Astrocyte of the cerebellum (primary cell): ENCODE results near the gene RNF224.

Source experiments
- DNase-seq: peaks from one replicate; pipeline ENCODE4 v3.0.0-alpha.2; 2011; ENCODE audit warnings: low read depth
- H3K4me3 ChIP-seq: 2 replicates; pipeline ENCODE4 v1.5.1; 2011; ENCODE audit warnings: mild to moderate bottlenecking, low read depth, low read length, moderate library complexity
- CTCF ChIP-seq: IDR thresholded peaks from 2 replicates; pipeline ENCODE4 v1.5.1; 2012; ENCODE audit warnings: low read length, low read depth, moderate library complexity, mild to moderate bottlenecking; ENCODE audit errors: missing control alignments
- in situ Hi-C: cut with HindIII; loops from 2 replicates; pipeline ENCODE4 v1.10.0; 2017; ENCODE audit warnings: low sequenced_read_pairs

The RNF224 gene

GRCh38 chr9:137232101-137232500, 4.8 kb downstream of the RNF224 start:
- in situ Hi-C loops, result no loop called here
- H3K4me3 ChIP-seq, result no peak overlapping the region
- no peak for TF ChIP-seq CTCF
- no peak for DNase-seq

- no peak for DNase-seq
- no peak overlapping the region for H3K4me3 ChIP-seq
- in situ Hi-C loops, result no loop called here
- no peak for TF ChIP-seq CTCF
Observed at GRCh38 chr9:137232510-137232909, 5.2 kb downstream of the RNF224 start.

- no peak for DNase-seq
- in situ Hi-C loops, result no loop called here
- no peak overlapping the region for H3K4me3 ChIP-seq
- TF ChIP-seq CTCF, result no peak
Observed at GRCh38 chr9:137233143-137233980, 6.1 kb downstream of the RNF224 start.

- TF ChIP-seq CTCF, result no peak
- DNase-seq, result no peak
- in situ Hi-C loops, result no loop called here
- H3K4me3 ChIP-seq, result no peak overlapping the region
Observed at GRCh38 chr9:137234055-137234697, 6.9 kb downstream of the RNF224 start.

GRCh38 chr9:137234758-137235423, 7.6 kb downstream of the RNF224 start:
- in situ Hi-C loops, result no loop called here
- TF ChIP-seq CTCF, result no peak

GRCh38 chr9:137235424-137236237, 8.3 kb downstream of the RNF224 start:
- in situ Hi-C loops, result no loop called here
- H3K4me3 ChIP-seq, result no peak overlapping the region
- TF ChIP-seq CTCF, result no peak
- no peak for DNase-seq

More at GRCh38 chr9:137234758-137235423, 7.6 kb downstream of the RNF224 start:
- DNase-seq, result no peak
- no peak overlapping the region for H3K4me3 ChIP-seq
